Mesodermal cell (in vitro differentiated cells): ENCODE measurements around the gene CARD9.

Experiments used
- H3K27ac ChIP-seq: 2 replicates; pipeline ENCODE4 v1.7.0; 2013; ENCODE audit warnings: mild to moderate bottlenecking, low read depth, low read length, moderate library complexity; ENCODE audit not compliant: severe bottlenecking
- H3K36me3 ChIP-seq: 2 replicates; pipeline ENCODE4 v1.7.1; 2013; ENCODE audit warnings: mild to moderate bottlenecking, low read length, moderate library complexity; ENCODE audit not compliant: control insufficient read depth, insufficient read depth
- H3K4me1 ChIP-seq: one replicate; pipeline ENCODE4 v1.7.1; 2013; ENCODE audit warnings: mild to moderate bottlenecking, low read length; ENCODE audit not compliant: insufficient read depth, control insufficient read depth, poor library complexity, severe bottlenecking
- H3K4me3 ChIP-seq: 2 replicates; pipeline ENCODE4 v1.7.0; 2013; ENCODE audit warnings: low read length, control low read depth, mild to moderate bottlenecking; ENCODE audit not compliant: insufficient read depth, poor library complexity, severe bottlenecking; ENCODE audit errors: extremely low read depth
- H3K9me3 ChIP-seq: 2 replicates; pipeline ENCODE4 v1.7.1; 2013; ENCODE audit warnings: mild to moderate bottlenecking, low read length, moderate library complexity; ENCODE audit not compliant: control insufficient read depth
- WGBS, 2 experiments: methylation state at CpG; one replicate each; pipeline ENCODE4 v1.1.5; 2013; ENCODE audit warnings: missing lambda C conversion rate in 2 of 2; ENCODE audit not compliant: insufficient coverage in 2 of 2; 5-methylcytosine and 5-hydroxymethylcytosine counted together

CARD9 gene

DNA sequence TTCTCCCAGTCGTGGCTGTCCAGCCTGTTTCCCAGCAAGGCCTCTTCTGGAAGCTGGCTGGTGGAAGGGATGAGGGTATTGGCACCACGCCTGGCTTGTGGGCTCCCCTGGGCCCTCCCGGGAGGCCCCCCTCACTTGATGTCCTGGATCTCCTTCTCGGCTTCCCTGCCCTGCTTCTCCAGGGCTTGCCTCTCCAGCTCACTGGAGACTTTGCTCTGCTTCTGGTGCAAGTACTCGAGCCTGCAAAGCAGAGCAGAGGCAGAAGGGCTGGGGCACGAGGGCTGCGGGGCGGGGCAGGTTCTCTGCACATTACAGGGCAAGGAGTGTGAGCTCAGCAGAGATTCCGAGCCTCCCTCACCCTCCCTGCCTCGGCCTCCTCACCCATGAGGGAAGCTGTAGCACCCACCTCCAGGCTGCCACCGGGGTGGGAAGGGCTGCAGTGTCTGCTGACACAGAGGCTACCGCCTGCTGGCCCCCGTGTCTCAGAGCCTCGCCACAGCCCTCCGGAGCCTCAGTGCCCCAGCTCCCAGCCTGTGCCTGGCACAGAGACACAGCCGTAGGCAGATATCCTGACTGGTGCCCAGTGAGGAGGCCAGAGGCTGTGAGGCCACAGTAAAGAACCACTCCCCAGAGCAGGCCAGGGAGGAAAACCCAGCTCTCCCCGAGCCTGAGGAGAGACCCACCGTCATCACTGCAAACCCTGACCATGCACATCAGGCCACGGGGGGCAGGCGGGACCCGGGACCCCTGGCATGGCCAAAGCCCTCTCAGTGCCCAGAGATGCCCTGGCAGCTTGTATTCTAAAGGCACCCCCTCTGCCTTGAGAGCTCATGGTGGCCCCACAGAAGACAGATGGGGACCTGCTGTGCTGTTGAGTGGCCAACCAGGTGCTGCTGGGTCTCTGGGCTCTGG, 19.3 kb upstream of the CARD9 start:
- no peak overlapping the region for H3K4me3 ChIP-seq
- WGBS, 2 experiments, result 93 to 94% methylated on average over 16 to 20 of the region's 21 CpGs
- H3K4me1 ChIP-seq, result no peaks in the 10 kb centered on the region
- peaks cover 97% of the 10 kb centered on the region for H3K36me3 ChIP-seq
- no peaks in the 10 kb centered on the region for H3K9me3 ChIP-seq
- no peak overlapping the region for H3K27ac ChIP-seq

DNA sequence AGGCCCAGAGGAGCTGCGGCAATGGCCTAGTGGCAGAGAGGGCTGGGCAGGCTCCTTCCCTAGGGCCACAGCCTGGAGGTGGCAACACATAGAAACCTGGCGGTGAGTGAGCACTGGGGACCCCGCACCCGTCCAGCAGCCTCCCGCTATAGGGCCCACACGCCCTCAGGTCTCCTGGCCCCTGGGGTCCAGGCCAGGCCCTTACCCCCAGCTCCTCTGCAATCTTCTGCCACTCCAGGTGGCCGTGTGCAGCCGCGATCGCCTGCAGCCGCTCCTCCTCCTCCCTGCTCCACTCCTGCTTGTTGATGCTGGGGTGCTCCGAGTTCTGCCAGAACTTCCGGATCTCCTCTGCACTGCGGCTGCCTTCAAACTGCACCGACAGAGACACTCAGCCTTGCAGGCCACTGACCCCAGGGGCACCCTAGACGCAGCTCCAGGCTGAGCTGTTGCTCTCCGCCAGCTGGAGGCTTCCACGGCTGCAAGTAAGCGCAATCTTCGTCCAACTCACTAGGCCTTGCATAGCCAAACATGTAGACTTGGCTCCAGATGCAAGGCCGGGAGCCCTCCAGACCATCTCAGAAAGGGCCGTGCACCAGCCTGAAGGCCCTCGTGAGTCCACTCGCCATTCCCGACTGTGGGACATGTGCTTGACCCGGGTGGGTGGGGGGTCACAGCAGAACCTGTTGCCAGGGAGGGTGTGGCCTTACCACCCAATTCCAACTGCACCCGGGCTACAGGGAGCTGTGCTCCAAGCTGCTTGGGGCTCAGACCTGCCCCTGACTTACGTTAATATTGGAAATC, 18.5 kb upstream of the CARD9 start:
- peaks cover 99% of the 10 kb centered on the region for H3K36me3 ChIP-seq
- no peaks in the 10 kb centered on the region for H3K4me1 ChIP-seq
- 95 to 96% methylated on average over 24 to 27 of the region's 28 CpGs for WGBS, 2 experiments
- H3K4me3 ChIP-seq, result no peak overlapping the region
- H3K9me3 ChIP-seq, result no peaks in the 10 kb centered on the region
- no peak overlapping the region for H3K27ac ChIP-seq

- no peaks in the 10 kb centered on the region for H3K9me3 ChIP-seq
- no peak overlapping the region for H3K4me3 ChIP-seq
- WGBS, 2 experiments, result 96 to 97% methylated on average over 11 to 12 of the region's 14 CpGs
- no peaks in the 10 kb centered on the region for H3K4me1 ChIP-seq
- no peak overlapping the region for H3K27ac ChIP-seq
- peaks cover 98% of the 10 kb centered on the region for H3K36me3 ChIP-seq
Measured at GRCh38 chr9:136389396-136389795, 15.9 kb upstream of the CARD9 start.

DNA sequence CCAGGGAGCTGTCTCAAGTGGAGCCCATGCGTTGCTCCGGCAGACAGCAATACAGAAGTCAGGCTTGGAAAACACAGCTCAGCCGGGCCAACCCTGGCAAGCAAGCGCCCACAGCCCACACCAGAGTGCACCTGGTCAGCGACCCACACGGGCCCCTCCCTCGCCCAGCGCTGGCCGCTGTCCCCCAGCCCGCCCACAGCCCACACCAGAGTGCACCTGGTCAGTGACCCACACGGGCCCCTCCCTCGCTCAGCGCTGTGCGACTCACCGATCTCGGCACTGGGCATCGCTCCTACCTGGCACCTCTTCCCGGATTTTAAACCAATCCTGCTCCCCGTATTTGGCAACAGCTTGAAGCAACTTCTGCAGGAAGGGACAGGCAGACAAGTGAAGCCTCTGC, 13.7 kb upstream of the CARD9 start:
- no peak overlapping the region for H3K27ac ChIP-seq
- no peaks in the 10 kb centered on the region for H3K9me3 ChIP-seq
- no peak overlapping the region for H3K4me3 ChIP-seq
- H3K4me1 ChIP-seq, result no peaks in the 10 kb centered on the region
- peaks cover 98% of the 10 kb centered on the region for H3K36me3 ChIP-seq
- 94 to 98% methylated on average over 17 to 19 of the region's 19 CpGs for WGBS, 2 experiments

GRCh38 chr9:136386018-136386417, 12.5 kb upstream of the CARD9 start:
- Histone ChIP-seq H3K4me3 (no peak overlapping the region), H3K4me1 (no peaks in the 10 kb centered on the region), H3K9me3 (no peaks in the 10 kb centered on the region), H3K36me3 (peaks cover 92% of the 10 kb centered on the region), H3K27ac (no peak overlapping the region)
- 96 to 99% methylated on average over 8 to 9 of the region's 13 CpGs for WGBS, 2 experiments

DNA sequence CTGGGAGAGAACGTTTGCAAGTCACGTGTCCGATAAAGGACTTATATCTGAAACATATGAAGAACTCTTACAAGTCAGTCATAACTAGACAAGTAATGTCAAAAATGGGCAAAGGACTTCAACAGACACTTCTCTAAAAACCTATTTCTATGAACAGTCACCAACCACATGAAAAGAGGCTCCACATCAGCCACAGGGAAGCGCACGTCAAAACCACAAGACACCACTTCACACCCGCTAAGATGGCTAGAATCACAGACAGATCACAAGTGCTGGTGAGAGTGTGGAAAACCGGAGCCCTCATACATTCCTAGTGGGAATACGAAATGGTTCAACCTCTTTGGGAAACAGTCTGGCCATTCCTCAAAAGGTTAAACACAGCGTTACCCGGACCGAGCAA, 11.5 kb upstream of the CARD9 start:
- H3K27ac ChIP-seq, result no peak overlapping the region
- peaks cover 91% of the 10 kb centered on the region for H3K36me3 ChIP-seq
- 87 to 93% methylated on average over 9 to 11 of the region's 11 CpGs for WGBS, 2 experiments

DNA sequence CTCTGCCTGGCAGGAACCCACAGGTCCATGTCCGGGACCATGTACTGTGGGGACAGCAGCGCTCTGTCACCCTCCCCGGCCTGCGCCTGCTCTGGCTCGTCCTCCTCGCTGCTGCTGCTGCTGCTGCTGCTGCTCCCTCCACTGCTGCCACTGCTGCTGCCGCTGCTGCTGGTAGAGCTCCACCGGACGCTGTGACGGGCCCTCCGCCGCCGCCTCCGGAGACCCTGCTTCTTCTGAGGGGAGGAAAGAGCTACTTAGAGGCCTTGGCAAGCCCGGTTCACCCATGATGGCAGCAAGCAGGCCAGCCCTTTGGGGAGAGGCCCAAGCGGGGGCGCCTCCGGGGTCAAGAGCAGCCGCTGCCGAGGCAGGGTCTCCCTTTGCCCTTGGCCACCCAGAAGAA, 10.0 kb upstream of the CARD9 start:
- Histone ChIP-seq H3K4me1 (no peaks in the 10 kb centered on the region), H3K9me3 (no peaks in the 10 kb centered on the region), H3K4me3 (no peak overlapping the region), H3K36me3 (peaks cover 89% of the 10 kb centered on the region), H3K27ac (no peak overlapping the region)
- 94 to 99% methylated on average over 20 of the region's 20 CpGs for WGBS, 2 experiments

More for the DNA sequence above, 11.5 kb upstream of the CARD9 start:
- Histone ChIP-seq H3K4me1 (no peaks in the 10 kb centered on the region), H3K4me3 (no peak overlapping the region), H3K9me3 (no peaks in the 10 kb centered on the region)

GRCh38 chr9:136381966-136382513, 8.6 kb upstream of the CARD9 start:
- Histone ChIP-seq H3K9me3 (no peaks in the 10 kb centered on the region), H3K36me3 (peaks cover 84% of the 10 kb centered on the region), H3K4me1 (no peaks in the 10 kb centered on the region), H3K27ac (no peak overlapping the region), H3K4me3 (no peak overlapping the region)
- 91 to 92% methylated on average over 22 to 25 of the region's 25 CpGs for WGBS, 2 experiments

DNA sequence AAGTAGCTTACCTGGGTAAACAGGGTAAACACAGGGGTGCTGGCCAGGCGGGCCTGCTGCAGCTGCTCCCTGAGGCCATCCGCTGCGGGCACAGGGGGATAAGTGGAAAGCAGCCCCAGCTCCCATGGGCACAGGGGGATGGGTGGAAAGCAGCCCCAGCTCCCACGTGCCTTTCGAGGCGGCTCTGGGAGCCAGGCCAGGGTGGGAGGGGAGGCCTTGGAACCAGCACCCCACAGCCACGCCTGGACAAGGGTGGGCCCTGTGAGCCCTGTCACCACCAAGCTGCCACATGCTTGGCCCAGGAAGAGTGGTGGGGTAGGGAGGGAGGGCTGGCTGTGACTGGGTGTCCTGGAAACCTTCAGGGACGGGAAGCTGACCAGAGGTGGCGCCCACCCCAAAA, 7.8 kb upstream of the CARD9 start:
- 93 to 97% methylated on average over 8 to 9 of the region's 9 CpGs for WGBS, 2 experiments
- peaks cover 82% of the 10 kb centered on the region for H3K36me3 ChIP-seq

GRCh38 chr9:136380381-136380780, 6.9 kb upstream of the CARD9 start:
- peaks cover 80% of the 10 kb centered on the region for H3K36me3 ChIP-seq

More for the DNA sequence above, 7.8 kb upstream of the CARD9 start:
- H3K4me3 ChIP-seq, result no peak overlapping the region
- H3K4me1 ChIP-seq, result no peaks in the 10 kb centered on the region
- no peak overlapping the region for H3K27ac ChIP-seq
- no peaks in the 10 kb centered on the region for H3K9me3 ChIP-seq

More at GRCh38 chr9:136380381-136380780, 6.9 kb upstream of the CARD9 start:
- no peak overlapping the region for H3K4me3 ChIP-seq
- no peak overlapping the region for H3K27ac ChIP-seq
- H3K9me3 ChIP-seq, result no peaks in the 10 kb centered on the region
- H3K4me1 ChIP-seq, result no peaks in the 10 kb centered on the region
- WGBS, 2 experiments, result 96 to 98% methylated on average over 15 to 17 of the region's 17 CpGs
